SK-N-SH treated with all-trans-retinoic acid at 6 μM for 48 hours (cell line): ENCODE measurements around the gene SDK1.

Experiments used
- ESRRG ChIP-seq: fragments of 250-450 bp; sonication (Bioruptor Pico); IDR thresholded peaks from 2 replicates; pipeline ENCODE4 v1.6.1; 2021; ENCODE audit warnings: mild to moderate bottlenecking
- ISL1 ChIP-seq: fragments of 250-450 bp; sonication (Bioruptor Pico); IDR thresholded peaks from 2 replicates; pipeline ENCODE4 v2.1.2; 2022; ENCODE audit warnings: mild to moderate bottlenecking, moderate library complexity
- OSR1 ChIP-seq: fragments of 250-450 bp; sonication (Bioruptor Pico); IDR thresholded peaks from 2 replicates; pipeline ENCODE4 v1.8.0; 2022; ENCODE audit warnings: moderate library complexity, mild to moderate bottlenecking, inconsistent platforms
- PPARA ChIP-seq: fragments of 250-450 bp; sonication (Bioruptor Pico); IDR thresholded peaks from 2 replicates; pipeline ENCODE4 v1.5.0; 2020; ENCODE audit warnings: mild to moderate bottlenecking, borderline replicate concordance
- RARB ChIP-seq: fragments of 250-450 bp; sonication (Bioruptor Pico); IDR thresholded peaks from 2 replicates; pipeline ENCODE4 v1.8.0; 2021; ENCODE audit warnings: mild to moderate bottlenecking, moderate library complexity
- ZC3H10 ChIP-seq: fragments of 250-450 bp; sonication (Bioruptor Pico); IDR thresholded peaks from 2 replicates; pipeline ENCODE4 v1.5.1; 2021; ENCODE audit warnings: mild to moderate bottlenecking, moderate library complexity
- ZFP3 ChIP-seq: fragments of 250-450 bp; sonication (Bioruptor Pico); IDR thresholded peaks from 2 replicates; pipeline ENCODE4 v1.5.0; 2020; ENCODE audit warnings: mild to moderate bottlenecking, moderate library complexity
- ZNF8 ChIP-seq: fragments of 450-650 bp; formaldehyde crosslinking; IDR thresholded peaks from 2 replicates; pipeline ENCODE4 v1.5.0; 2020; ENCODE audit warnings: mild to moderate bottlenecking, moderate library complexity
- TF ChIP-seq, protein P1 (sequence below): fragments of 250-450 bp; sonication (Bioruptor Pico); IDR thresholded peaks from 2 replicates; pipeline ENCODE4 v1.5.1; 2021; ENCODE audit warnings: mild to moderate bottlenecking, moderate library complexity
- TF ChIP-seq, protein P2 (sequence below): fragments of 250-450 bp; sonication (Bioruptor Pico); IDR thresholded peaks from 2 replicates; pipeline ENCODE4 v1.8.0; 2021; ENCODE audit warnings: low read depth, mild to moderate bottlenecking, moderate library complexity, borderline replicate concordance
- TF ChIP-seq, protein P3 (sequence below): fragments of 250-450 bp; sonication (Bioruptor Pico); IDR thresholded peaks from 2 replicates; pipeline ENCODE4 v1.5.1; 2020; ENCODE audit warnings: low read depth, mild to moderate bottlenecking, moderate library complexity
- TF ChIP-seq, protein P4 (sequence below): fragments of 250-450 bp; sonication (Bioruptor Pico); IDR thresholded peaks from 2 replicates; pipeline ENCODE4 v1.8.0; 2020; ENCODE audit warnings: mild to moderate bottlenecking, moderate library complexity, borderline replicate concordance

DNA sequence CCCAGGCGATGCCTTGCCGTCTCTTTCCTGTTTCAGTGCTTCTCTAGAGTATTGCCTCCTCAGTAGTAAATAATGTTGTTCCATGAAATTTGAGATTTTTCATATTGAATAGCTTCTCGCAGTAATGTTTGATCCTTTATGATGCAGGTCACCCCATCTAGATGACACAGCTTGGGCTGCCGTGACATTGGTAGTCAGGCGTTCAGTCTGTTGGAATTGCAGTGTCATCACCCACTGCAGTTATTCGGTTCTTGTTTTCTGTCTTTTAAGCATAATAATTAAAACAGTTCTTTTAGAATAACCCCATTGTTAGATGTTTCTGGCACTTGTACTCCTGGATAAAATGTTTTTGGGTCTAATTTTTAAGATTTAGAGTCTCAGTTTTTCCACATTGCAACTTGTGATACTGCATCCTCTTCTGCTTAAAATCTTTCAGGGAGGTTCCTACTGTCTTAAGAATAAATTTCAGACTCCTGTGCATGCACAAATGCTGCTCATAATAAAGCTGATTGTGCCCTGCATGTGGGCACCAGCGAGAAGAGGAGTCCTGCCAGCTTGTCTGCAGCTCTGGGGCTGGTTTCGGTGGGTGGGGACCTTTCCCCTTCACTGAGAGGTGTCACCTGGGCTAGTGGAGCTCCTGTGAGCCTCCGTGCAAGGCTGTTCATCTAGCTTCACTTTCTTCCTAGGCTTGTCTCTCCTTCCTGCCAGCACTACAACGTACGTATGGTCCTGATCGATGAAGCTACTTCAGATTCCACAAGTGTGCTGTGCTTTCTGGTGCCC is 44.8 kb downstream of the SDK1 start:
- no peak for TF ChIP-seq PPARA (CRISPR knock-in tag)
- TF ChIP-seq, protein P1, sequence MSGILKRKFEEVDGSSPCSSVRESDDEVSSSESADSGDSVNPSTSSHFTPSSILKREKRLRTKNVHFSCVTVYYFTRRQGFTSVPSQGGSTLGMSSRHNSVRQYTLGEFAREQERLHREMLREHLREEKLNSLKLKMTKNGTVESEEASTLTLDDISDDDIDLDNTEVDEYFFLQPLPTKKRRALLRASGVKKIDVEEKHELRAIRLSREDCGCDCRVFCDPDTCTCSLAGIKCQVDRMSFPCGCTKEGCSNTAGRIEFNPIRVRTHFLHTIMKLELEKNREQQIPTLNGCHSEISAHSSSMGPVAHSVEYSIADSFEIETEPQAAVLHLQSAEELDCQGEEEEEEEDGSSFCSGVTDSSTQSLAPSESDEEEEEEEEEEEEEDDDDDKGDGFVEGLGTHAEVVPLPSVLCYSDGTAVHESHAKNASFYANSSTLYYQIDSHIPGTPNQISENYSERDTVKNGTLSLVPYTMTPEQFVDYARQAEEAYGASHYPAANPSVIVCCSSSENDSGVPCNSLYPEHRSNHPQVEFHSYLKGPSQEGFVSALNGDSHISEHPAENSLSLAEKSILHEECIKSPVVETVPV: no peak
- TF ChIP-seq, protein P2, sequence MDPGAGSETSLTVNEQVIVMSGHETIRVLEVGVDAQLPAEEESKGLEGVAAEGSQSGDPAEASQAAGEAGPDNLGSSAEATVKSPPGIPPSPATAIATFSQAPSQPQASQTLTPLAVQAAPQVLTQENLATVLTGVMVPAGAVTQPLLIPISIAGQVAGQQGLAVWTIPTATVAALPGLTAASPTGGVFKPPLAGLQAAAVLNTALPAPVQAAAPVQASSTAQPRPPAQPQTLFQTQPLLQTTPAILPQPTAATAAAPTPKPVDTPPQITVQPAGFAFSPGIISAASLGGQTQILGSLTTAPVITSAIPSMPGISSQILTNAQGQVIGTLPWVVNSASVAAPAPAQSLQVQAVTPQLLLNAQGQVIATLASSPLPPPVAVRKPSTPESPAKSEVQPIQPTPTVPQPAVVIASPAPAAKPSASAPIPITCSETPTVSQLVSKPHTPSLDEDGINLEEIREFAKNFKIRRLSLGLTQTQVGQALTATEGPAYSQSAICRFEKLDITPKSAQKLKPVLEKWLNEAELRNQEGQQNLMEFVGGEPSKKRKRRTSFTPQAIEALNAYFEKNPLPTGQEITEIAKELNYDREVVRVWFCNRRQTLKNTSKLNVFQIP (CRISPR knock-in tag): no peak
- TF ChIP-seq, protein P3, sequence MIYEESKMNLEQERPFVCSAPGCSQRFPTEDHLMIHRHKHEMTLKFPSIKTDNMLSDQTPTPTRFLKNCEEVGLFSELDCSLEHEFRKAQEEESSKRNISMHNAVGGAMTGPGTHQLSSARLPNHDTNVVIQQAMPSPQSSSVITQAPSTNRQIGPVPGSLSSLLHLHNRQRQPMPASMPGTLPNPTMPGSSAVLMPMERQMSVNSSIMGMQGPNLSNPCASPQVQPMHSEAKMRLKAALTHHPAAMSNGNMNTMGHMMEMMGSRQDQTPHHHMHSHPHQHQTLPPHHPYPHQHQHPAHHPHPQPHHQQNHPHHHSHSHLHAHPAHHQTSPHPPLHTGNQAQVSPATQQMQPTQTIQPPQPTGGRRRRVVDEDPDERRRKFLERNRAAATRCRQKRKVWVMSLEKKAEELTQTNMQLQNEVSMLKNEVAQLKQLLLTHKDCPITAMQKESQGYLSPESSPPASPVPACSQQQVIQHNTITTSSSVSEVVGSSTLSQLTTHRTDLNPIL: no peak
- TF ChIP-seq RARB (CRISPR knock-in tag): no peak
- TF ChIP-seq, protein P4, sequence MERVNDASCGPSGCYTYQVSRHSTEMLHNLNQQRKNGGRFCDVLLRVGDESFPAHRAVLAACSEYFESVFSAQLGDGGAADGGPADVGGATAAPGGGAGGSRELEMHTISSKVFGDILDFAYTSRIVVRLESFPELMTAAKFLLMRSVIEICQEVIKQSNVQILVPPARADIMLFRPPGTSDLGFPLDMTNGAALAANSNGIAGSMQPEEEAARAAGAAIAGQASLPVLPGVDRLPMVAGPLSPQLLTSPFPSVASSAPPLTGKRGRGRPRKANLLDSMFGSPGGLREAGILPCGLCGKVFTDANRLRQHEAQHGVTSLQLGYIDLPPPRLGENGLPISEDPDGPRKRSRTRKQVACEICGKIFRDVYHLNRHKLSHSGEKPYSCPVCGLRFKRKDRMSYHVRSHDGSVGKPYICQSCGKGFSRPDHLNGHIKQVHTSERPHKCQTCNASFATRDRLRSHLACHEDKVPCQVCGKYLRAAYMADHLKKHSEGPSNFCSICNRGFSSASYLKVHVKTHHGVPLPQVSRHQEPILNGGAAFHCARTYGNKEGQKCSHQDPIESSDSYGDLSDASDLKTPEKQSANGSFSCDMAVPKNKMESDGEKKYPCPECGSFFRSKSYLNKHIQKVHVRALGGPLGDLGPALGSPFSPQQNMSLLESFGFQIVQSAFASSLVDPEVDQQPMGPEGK (CRISPR knock-in tag): no peak
- TF ChIP-seq OSR1 (CRISPR knock-in tag): no peak
- no peak for TF ChIP-seq ISL1
- no peak for TF ChIP-seq ZFP3
- no peak for TF ChIP-seq ZC3H10 (CRISPR knock-in tag)
- TF ChIP-seq ZNF8: no peak
- TF ChIP-seq ESRRG: no peak
